HG02759 (cell line): Measurements from ENCODE around the gene TMED5.

Source experiments
- ATAC-seq: cut with Tn5 transposase; IDR thresholded peaks from one replicate; pipeline ENCODE4 v1.9.1; 2021; ENCODE audit warnings: mild to moderate bottlenecking, moderate library complexity; ENCODE audit not compliant: unreplicated experiment

TMED5 gene

DNA sequence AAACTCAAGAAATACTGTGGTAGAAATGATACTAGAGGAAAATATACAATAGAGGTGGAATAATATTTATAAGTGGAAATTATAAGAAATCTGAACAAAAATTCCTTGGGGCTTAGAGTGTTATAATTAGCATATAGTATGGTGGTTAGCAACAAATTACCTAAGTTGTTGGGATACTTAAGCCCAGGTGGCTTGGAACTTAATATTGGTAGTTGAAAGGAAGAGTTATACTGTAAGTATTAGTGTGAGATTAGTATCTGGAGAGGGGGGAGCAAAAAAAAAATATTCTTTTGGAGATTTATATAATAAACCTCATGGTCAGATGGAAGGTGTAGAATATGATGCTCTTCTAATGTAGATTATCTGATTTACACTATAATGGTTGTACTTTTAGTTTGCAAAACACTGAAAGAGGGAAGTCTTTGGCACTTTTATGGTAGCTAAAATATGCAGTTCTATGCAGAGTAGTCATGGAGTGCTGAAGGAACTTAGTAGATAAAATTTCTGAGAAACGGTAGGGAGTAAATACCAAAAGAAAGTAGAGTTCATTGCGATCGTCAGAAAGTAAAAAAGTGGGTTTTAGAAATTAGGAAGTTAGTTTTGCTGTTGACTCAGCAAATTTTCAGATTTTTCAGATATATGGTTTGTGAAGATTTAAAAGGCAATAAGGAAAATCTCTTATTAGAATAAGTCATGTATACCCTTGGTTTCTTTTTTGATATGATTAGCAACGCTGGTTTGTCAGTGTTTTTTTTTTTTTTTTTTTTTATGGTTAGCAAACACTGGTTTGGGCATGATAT, 55.5 kb downstream of the TMED5 start:
- no peak for ATAC-seq

DNA sequence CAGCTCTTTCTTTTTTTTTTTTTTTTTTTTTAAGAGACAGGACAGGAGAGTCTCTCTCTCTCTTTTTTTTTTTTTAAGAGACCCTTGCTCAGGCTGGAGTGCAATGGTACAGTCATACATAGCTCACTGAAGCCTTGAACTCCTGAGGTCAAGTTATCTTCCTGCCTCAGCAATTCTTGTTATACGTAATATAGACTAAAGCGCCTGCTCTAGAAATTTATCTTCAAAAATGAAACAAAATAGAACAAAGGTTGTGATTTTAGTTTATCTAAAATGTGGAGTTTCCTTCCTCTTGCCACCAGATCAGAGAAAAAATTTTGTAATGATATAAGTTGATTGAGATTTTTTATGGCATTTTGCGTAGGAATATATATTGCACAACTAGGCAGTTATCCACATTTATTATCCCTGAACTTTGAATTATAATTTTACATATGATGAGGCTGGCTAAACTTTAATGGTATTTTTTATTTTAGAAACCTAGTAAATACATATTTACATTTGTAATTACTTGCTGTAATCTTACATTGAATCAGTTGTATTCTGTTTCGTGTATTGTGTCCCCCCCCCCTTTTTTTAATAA, 56.9 kb downstream of the TMED5 start:
- no peak for ATAC-seq

- ATAC-seq, result no peak
Observed at GRCh38 chr1:93120614-93121013, 59.6 kb downstream of the TMED5 start.

- ATAC-seq, result no peak
Observed at GRCh38 chr1:93114391-93114790, 65.8 kb downstream of the TMED5 start.

GRCh38 chr1:93113127-93113526, 67.1 kb downstream of the TMED5 start:
- ATAC-seq, result no peak

GRCh38 chr1:93111561-93111960, 68.7 kb downstream of the TMED5 start:
- no peak for ATAC-seq

DNA sequence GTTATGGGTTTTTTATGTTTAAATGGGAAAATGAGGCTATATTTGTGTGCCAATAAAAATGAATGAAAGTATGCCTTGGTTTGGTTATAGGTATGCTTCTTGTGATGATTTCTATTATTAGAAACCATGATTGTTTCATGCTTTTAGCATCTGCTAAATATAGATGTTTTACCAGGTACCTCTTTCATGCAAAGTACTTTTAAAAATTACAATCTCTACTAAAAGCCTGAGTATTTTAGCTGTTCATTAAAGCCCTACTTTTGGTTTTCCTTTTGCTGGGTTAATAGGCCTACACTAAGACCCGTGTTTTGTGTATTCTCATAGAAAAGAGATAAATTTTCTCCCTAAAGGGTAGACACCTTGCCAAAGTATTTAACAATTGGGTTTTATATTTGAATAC, 69.1 kb downstream of the TMED5 start:
- no peak for ATAC-seq

- no peak for ATAC-seq
Observed at GRCh38 chr1:93109578-93109977, 70.6 kb downstream of the TMED5 start.

- no peak for ATAC-seq
Observed at GRCh38 chr1:93108335-93108734, 71.9 kb downstream of the TMED5 start.

DNA sequence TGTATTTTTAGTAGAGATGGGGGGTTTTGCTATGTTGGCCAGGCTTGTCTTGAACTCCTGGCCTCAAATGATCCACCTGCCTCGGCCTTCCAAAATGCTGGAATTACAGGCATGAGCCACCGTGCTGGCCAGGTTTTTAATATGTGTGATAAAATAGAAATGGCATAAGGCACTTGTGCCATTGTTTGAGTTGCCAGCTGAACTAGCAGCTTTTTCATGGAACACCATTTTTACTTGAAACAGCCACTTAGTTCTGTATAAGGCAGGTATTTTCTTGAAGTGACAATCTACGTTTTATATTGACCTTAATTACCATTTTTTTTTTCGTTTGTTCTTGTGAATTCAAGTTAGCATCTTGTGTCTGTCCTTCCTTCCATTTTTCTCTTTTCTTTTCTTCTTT, 72.8 kb downstream of the TMED5 start:
- ATAC-seq, result no peak

DNA sequence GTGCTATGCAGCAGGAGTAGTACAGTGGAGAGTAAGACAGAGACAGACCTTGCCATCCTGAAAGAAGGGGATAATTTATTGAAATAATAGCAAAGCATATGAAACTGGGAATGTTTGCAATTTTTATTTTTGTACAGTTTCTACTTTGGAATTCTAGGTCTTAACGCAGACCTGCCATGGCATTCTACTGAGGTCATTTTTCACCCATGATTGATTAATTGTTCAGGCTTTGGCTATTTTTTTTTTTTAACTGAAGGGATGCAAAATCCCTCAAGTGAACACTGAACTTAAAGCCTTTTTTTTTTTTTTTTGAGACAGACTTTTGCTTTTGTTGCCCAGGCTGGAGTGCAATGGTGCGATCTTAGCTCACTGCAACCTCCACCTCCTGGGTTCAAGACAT, 74.0 kb downstream of the TMED5 start:
- ATAC-seq, result no peak

GRCh38 chr1:93102142-93102541, 78.1 kb downstream of the TMED5 start:
- no peak for ATAC-seq
